Esophagus (tissue), 2 donors: ENCODE data around the gene HBM. TPM values are rescaled to one million over a fixed set of nuclear protein-coding genes. Genes with fewer than 3 reads are reported as not detected.

ENCODE experiments used
- H3K27ac ChIP-seq, 2 donors: one replicate each; pipeline ENCODE4 v1.5.1; 2013; ENCODE audit warnings: low read depth in 2 of 2, mild to moderate bottlenecking in 2 of 2, inconsistent platforms in 1 of 2, low read length in 1 of 2, moderate library complexity in 1 of 2
- H3K27me3 ChIP-seq, 2 donors: one replicate each; pipeline ENCODE4 v1.6.1; 2013; ENCODE audit warnings: low read length in 2 of 2, control low read depth in 1 of 2, mild to moderate bottlenecking in 1 of 2; ENCODE audit not compliant: insufficient read depth in 2 of 2, control insufficient read depth in 1 of 2
- H3K36me3 ChIP-seq, 2 donors: one replicate each; pipeline ENCODE4 v1.6.1; 2013; ENCODE audit warnings: low read length in 1 of 2; ENCODE audit not compliant: control insufficient read depth in 2 of 2, insufficient read depth in 2 of 2
- H3K4me1 ChIP-seq, 2 donors: one replicate each; pipeline ENCODE4 v1.6.1; 2013; ENCODE audit warnings: low read length in 1 of 2; ENCODE audit not compliant: control insufficient read depth in 2 of 2, insufficient read depth in 2 of 2
- H3K4me3 ChIP-seq, 2 donors: one replicate each; pipeline ENCODE4 v1.5.1; 2013; ENCODE audit warnings: low read length in 2 of 2, mild to moderate bottlenecking in 2 of 2, low read depth in 1 of 2, moderate library complexity in 1 of 2
- H3K9me3 ChIP-seq, 2 donors: one replicate each; pipeline ENCODE4 v1.6.1; 2013; ENCODE audit warnings: mild to moderate bottlenecking in 2 of 2, low read depth in 1 of 2, low read length in 1 of 2, moderate library complexity in 1 of 2; ENCODE audit not compliant: control insufficient read depth in 2 of 2, insufficient read depth in 1 of 2
- WGBS, 2 donors: extraction: QIAGEN DNeasy Blood & Tissue Kit; methylation state at CpG; one replicate each; pipeline ENCODE4 v1.1.7; 2013; 5-methylcytosine and 5-hydroxymethylcytosine counted together
- polyA plus RNA-seq, 2 donors: library from polyadenylated mRNA; stranded (reverse); fragments of 200-250 nt; gene quantifications; one replicate each; pipeline ENCODE4 v1.2.3, GENCODE V29; 2013
- donor health status: healthy with polysubstance abuse.
- donor health status: Bipolar disorder and iron deficiency.

HBM gene, protein sequence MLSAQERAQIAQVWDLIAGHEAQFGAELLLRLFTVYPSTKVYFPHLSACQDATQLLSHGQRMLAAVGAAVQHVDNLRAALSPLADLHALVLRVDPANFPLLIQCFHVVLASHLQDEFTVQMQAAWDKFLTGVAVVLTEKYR
- not detected for polyA plus RNA-seq

DNA sequence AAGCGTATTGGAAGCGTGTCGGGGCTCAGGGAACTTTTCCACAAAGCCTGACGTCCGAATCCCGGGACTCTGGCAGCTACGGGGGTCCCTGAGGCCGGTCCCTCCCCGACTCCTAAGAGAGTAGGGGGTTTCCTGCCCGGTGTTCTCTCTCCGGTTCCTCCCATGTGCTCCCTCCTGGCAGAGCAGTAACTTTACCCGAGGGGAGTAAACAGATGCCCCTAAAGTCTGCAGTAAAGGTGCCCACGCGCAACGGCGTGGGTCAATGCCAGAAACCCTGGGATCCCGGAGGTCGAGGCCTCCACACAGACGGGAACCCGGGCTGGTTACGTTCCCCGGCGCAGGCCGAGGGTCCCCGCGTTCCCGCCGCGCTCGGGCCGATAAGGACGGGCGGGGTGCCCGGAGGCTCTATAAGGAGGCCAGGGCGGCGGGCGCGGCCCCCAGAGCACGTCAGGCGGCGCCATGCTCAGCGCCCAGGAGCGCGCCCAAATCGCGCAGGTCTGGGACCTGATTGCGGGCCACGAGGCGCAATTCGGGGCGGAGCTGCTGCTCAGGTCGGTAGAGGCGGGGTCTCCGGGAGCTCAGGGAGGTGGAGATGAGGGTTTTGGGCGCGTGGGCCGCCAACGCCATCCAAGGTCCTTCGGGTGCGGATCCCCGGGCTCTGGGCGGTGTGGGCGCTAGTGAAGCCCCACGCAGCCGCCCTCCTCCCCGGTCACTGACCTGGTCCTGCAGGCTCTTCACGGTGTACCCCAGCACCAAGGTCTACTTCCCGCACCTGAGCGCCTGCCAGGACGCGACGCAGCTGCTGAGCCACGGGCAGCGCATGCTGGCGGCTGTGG lies at the start of gene HBM:
Gene HBM, plus strand, starts transcription at position 440 of the 836 bp plus-strand sequence. Its CDS starts 20 bp downstream, at position 460.
- no peaks in the 10 kb centered on the region for H3K36me3 ChIP-seq
- WGBS, 2 donors, result 2% methylated on average over 65 to 75 of the region's 75 CpGs
- H3K4me3 ChIP-seq, result peak within 1 kb of the TSS in 1 of 2 donors; percentile 0
- peaks cover 0 to 29% of the 10 kb centered on the region in 2 donors for H3K27me3 ChIP-seq
- H3K4me1 ChIP-seq, result peaks cover 0 to 16% of the 10 kb centered on the region in 2 donors
- H3K27ac ChIP-seq, result no peak within 1 kb of the TSS
- H3K9me3 ChIP-seq, result peaks cover 0 to 3% of the 10 kb centered on the region in 2 donors

DNA sequence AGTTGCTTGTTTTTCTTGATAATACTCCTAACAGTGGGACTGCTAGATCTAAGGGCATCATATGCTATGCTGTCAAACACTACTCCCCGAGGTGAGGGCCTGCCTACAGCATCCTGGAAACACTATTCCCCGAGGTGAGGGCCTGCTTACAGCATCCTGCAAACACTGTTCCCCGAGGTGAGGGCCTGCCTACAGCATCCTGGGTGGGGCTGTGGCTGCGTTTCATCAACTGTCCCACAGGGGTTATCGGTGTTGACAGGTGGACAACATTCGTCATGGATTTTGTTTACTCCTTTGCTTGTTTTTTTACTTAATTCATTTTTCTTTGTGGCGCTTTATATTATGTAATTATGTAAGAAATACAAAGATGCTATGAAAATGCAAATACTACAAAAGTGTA lies 49.8 kb upstream of the HBM start:
- peaks cover 0 to 1% of the 10 kb centered on the region in 2 donors for H3K9me3 ChIP-seq
- no peak overlapping the region for H3K4me3 ChIP-seq
- no peak overlapping the region for H3K27ac ChIP-seq
- peaks cover 5 to 18% of the 10 kb centered on the region in 2 donors for H3K36me3 ChIP-seq
- 75% methylated on average over 7 of the region's 7 CpGs for WGBS, 2 donors
- H3K4me1 ChIP-seq, result peaks cover 4 to 11% of the 10 kb centered on the region in 2 donors
- no peaks in the 10 kb centered on the region for H3K27me3 ChIP-seq

DNA sequence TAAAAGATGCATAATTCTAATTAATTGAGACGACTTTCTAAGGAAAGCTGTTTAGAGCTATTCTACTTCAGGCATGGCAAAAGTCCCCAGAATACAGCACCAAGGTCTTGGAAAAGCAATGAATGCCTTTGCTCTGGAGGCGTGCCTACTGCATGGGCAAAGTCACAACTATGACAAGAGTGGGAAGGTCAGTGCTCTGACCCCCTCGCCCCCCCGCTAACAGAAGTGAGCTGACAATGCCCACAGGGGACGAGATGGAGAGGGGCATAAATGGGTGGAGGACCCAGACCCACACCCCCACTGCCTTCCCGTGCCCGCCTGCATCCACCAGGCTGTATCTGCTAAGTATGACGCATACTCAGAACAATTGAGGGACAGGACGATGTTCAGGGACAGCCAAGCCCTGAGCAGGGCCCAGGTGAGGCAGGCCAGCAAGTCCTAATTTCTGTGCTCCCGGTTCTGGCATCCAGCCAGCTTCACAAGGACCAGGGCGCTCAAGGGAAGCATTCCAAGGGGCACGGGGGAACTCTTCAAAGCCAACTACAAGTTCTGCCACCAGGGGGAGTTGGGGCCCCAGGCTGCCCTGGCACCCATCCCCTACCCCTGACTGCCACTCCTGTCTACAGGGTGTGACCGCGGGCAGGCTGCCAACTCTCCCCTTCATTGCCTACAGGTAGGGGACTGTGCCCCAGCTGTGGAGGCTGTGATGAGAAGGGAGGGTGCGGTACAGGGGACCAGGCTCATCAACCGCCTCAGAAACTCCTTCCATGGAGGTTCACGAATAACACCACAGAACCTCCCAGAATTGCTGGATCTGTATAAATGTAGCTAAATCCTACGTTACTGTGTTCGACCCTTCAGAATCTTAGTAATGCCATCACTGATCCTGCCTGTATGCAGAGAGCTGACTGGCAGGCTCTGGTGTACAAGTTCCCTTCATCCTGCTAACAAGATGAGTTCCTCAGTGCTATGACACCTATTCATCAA lies 48.1 kb upstream of the HBM start:
- Histone ChIP-seq H3K4me1 (peaks cover 4 to 11% of the 10 kb centered on the region in 2 donors), H3K27me3 (no peaks in the 10 kb centered on the region), H3K4me3 (no peak overlapping the region), H3K27ac (no peak overlapping the region), H3K36me3 (peaks cover 5 to 14% of the 10 kb centered on the region in 2 donors), H3K9me3 (peaks cover 0 to 1% of the 10 kb centered on the region in 2 donors)
- 61 to 65% methylated on average over 19 of the region's 19 CpGs for WGBS, 2 donors

DNA sequence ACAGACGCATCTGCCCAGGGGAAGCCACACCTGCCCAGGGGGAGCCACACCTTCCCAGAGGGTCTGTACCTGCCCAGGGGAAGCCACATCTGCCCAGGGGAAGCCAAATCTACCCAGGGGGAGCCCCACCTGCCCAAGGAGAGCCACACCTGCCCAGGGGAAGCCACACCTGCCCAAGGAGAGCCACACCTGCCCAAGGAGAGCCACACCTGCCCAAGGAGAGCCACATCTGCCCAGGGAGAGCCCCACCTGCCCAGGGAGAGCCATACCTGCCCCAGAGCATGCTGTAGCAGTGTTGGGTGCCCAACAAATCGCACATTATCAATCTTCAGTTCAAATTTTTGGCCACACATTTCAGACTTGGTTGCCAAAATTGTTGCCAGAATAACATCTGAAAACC lies 46.9 kb upstream of the HBM start:
- Histone ChIP-seq H3K4me3 (no peak overlapping the region), H3K9me3 (no peaks in the 10 kb centered on the region), H3K27me3 (no peaks in the 10 kb centered on the region), H3K4me1 (peaks cover 4 to 8% of the 10 kb centered on the region in 2 donors), H3K36me3 (peaks cover 3 to 13% of the 10 kb centered on the region in 2 donors), H3K27ac (no peak overlapping the region)
- WGBS, 2 donors, result 69 to 82% methylated on average over 2 of the region's 2 CpGs

DNA sequence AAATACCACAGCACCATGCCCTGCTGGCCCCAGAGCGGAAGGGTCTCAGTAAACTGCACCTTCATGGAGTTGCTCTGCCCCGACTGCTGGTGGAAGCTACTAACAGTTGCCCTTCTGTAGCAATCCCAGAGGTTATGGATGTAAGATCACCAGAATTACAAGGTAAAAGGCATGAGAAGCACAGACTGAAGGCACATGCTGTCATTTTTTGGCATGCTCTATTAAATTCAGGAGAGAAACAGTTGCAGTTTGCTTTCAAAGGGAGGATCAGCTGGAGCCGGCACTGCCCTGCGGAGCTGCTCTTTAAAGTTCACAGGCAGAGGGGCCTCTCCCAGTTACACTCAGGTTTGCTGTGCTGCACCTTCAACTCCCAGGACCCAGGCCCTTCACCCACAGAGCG lies 46.5 kb upstream of the HBM start:
- peaks cover 0 to 11% of the 10 kb centered on the region in 2 donors for H3K36me3 ChIP-seq
- H3K27ac ChIP-seq, result no peak overlapping the region
- 92 to 93% methylated on average over 5 of the region's 5 CpGs for WGBS, 2 donors
- H3K27me3 ChIP-seq, result no peaks in the 10 kb centered on the region
- H3K4me1 ChIP-seq, result peaks cover 4 to 8% of the 10 kb centered on the region in 2 donors
- no peak overlapping the region for H3K4me3 ChIP-seq
- no peaks in the 10 kb centered on the region for H3K9me3 ChIP-seq

DNA sequence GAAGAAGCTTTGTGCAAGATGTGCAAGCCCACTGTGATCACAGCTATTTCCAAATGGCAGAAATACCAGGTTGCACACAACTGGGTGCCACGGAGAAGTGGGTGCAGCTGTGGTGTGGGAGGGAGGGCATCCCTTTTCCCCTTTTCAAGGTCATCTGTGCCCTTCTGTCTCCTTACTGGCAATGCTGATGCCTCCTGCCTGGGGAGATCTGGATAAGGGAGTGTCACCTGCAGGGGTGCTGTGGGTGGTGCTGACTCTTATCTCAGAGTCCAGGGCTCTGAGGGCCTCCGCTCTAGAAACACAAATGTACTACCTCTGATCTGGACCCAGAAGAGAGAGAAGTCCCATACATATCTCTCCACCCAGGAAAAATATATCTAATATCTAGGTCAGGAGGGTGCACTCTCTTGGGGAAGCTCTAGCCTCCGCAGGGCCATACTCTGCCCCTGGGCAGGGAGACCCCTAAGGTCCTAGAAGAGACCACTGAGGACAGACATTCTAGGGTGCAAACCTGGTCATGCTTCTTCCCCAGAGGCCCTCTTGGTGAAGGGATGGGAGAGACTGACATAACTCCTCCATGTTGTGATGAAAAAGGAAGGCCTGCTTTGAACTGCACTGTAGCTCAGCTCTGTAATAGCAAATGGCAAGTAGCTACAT lies 45.8 kb upstream of the HBM start:
- WGBS, 2 donors, result 85 to 93% methylated on average over 3 of the region's 3 CpGs

DNA sequence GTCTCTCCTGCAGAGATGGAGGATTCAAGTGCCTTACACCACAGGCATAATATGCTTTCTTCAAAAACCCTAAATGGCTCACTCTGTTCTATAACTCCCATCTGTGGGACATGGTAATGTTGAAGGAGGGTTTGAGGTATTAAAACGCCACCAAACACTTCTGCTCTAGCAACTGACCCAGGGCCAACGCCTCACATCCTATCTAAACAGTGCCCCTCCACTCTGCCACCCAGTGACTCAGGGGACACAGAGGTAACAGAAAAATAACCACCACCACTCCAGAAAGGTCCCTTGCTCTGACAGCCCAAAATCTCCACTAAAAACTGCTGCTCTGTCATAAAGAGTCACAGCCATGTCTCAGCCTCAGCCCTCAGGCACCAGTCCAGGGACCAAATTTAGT lies 45.0 kb upstream of the HBM start:
- Histone ChIP-seq H3K4me3 (no peak overlapping the region), H3K9me3 (no peaks in the 10 kb centered on the region), H3K4me1 (peaks cover 4 to 8% of the 10 kb centered on the region in 2 donors), H3K36me3 (peaks cover 0 to 11% of the 10 kb centered on the region in 2 donors), H3K27ac (no peak overlapping the region), H3K27me3 (no peaks in the 10 kb centered on the region)
- WGBS, 2 donors, result 89 to 92% methylated on average over 2 of the region's 2 CpGs

More for the DNA sequence above, 45.8 kb upstream of the HBM start:
- Histone ChIP-seq H3K4me3 (no peak overlapping the region), H3K4me1 (peaks cover 4 to 8% of the 10 kb centered on the region in 2 donors), H3K36me3 (peaks cover 0 to 11% of the 10 kb centered on the region in 2 donors), H3K27ac (no peak overlapping the region), H3K9me3 (no peaks in the 10 kb centered on the region), H3K27me3 (no peaks in the 10 kb centered on the region)

DNA sequence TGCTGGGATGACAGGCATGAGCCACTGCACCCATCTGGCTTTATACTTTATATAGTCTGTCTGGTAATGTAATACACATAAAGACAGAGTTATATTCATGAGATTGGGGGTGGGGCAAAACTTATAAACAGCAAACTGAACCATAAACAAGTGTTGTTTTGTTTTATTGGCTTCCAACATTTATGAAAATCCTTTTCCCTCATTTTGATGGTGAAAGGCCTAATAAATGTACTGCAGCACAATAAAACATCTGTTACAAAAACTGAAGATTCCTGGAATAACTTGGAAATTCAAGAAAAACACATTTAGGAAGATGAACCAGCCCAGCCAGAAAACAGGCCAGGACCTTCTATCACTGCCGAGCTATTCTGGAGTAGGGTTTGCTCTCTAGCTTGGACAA lies 43.4 kb upstream of the HBM start:
- H3K27me3 ChIP-seq, result no peaks in the 10 kb centered on the region
- peaks cover 4 to 8% of the 10 kb centered on the region in 2 donors for H3K4me1 ChIP-seq
- no peak overlapping the region for H3K4me3 ChIP-seq
- peaks cover 0 to 11% of the 10 kb centered on the region in 2 donors for H3K36me3 ChIP-seq
- no peaks in the 10 kb centered on the region for H3K9me3 ChIP-seq
- 85 to 92% methylated on average over 1 of the region's 1 CpG for WGBS, 2 donors
- H3K27ac ChIP-seq, result no peak overlapping the region
